GM13977 (cell line): ENCODE results near the gene HIVEP2.

ENCODE experiments used
- DNase-seq: peaks from one replicate; pipeline ENCODE4 v3.0.0; 2012; ENCODE audit warnings: low spot score
- CTCF ChIP-seq: IDR thresholded peaks from 2 replicates; pipeline ENCODE4 v1.5.1; 2012; ENCODE audit warnings: mild to moderate bottlenecking, control low read depth; ENCODE audit not compliant: insufficient read depth; ENCODE audit errors: extremely low read depth, missing control alignments
- in situ Hi-C: fragments of 300-500 bp; cut with MboI; formaldehyde crosslinking; loops from one replicate; pipeline ENCODE4 v1.12.0; 2022; ENCODE audit warnings: low sequenced_read_pairs, low pct_unique_long_range_greater_than_20kb, mixed read lengths, inconsistent platforms; ENCODE audit not compliant: unreplicated experiment

HIVEP2 gene

GRCh38 chr6:142805042-142805441 lies 139.9 kb downstream of the HIVEP2 start:
- DNase-seq: no peak
- in situ Hi-C loops: no loop called here

GRCh38 chr6:142804490-142804889 lies 140.5 kb downstream of the HIVEP2 start:
- no peak for DNase-seq
- TF ChIP-seq CTCF: no peak
- in situ Hi-C loops: no loop called here

More at GRCh38 chr6:142805042-142805441, 139.9 kb downstream of the HIVEP2 start:
- no peak for TF ChIP-seq CTCF

- in situ Hi-C loops: no loop called here
- no peak for TF ChIP-seq CTCF
- DNase-seq: no peak
Measured at GRCh38 chr6:142803495-142804058, 141.4 kb downstream of the HIVEP2 start.

- no peak for DNase-seq
- in situ Hi-C loops: no loop called here
- TF ChIP-seq CTCF: no peak
Measured at GRCh38 chr6:142803032-142803431, 141.9 kb downstream of the HIVEP2 start.

GRCh38 chr6:142802124-142802523 lies 142.9 kb downstream of the HIVEP2 start:
- no peak for TF ChIP-seq CTCF
- no peak for DNase-seq
- in situ Hi-C loops: no loop called here

- no peak for TF ChIP-seq CTCF
- DNase-seq: no peak
- in situ Hi-C loops: no loop called here
Measured at GRCh38 chr6:142800240-142800639, 144.7 kb downstream of the HIVEP2 start.

- TF ChIP-seq CTCF: no peak
- DNase-seq: no peak
- in situ Hi-C loops: no loop called here
Measured at GRCh38 chr6:142799639-142800038, 145.3 kb downstream of the HIVEP2 start.
